ENCODE data around the gene MATN3. TPM values are rescaled to one million over a fixed set of nuclear protein-coding genes. Genes with fewer than 3 reads are reported as not detected.

MATN3 gene
- total RNA-seq, 6 experiments from 2014 or later, result not detected

- Histone ChIP-seq H3K9me3 (no peaks in the 10 kb centered on the region), H3K36me3 (no peaks in the 10 kb centered on the region), H3K4me1 (peaks cover 0 to 5% (median 0%) of the 10 kb centered on the region in 4 donors), H3K27me3 (peaks cover 0 to 8% of the 10 kb centered on the region in 2 donors), H3K27ac (no peak overlapping the region), H3K4me3 (peak overlapping the region in 2 of 3 donors; percentile 41 to 51)
- 52% methylated on average over 4 of the region's 4 CpGs for WGBS (ENCODE audit: insufficient coverage, low coverage, low lambda C conversion rate, missing lambda C conversion rate)
- ATAC-seq (no peak), DNase-seq (no peak)
- TF ChIP-seq POLR2A (IDR thresholded peaks at IDR 0.05), result no peak
- no peak for TF ChIP-seq CTCF (IDR thresholded peaks at IDR 0.05)
- intact Hi-C loops (cut with DNase I), result loop anchor here in 1 of 2 donors (5.0 kb wide), 1 partner anchor 85 kb away; no protein-coding TSS in a partner anchor
Observed at GRCh38 chr2:20012032-20012281, 511 bp downstream of the MATN3 start.

GRCh38 chr2:20011276-20012031, 1.0 kb downstream of the MATN3 start:
- DNase-seq, result no peak
- H3K9me3 ChIP-seq, result no peaks in the 10 kb centered on the region
- H3K4me3 ChIP-seq, result no peak overlapping the region
- H3K4me1 ChIP-seq, result peaks cover 0 to 5% (median 0%) of the 10 kb centered on the region in 4 donors
- 83% methylated on average over 9 of the region's 14 CpGs for WGBS (ENCODE audit: insufficient coverage, low coverage, low lambda C conversion rate, missing lambda C conversion rate)
- peaks cover 0 to 8% of the 10 kb centered on the region in 2 donors for H3K27me3 ChIP-seq
- no peak for ATAC-seq
- TF ChIP-seq POLR2A (IDR thresholded peaks at IDR 0.05) (no peak), CTCF (IDR thresholded peaks at IDR 0.05) (no peak)
- H3K27ac ChIP-seq, result no peak overlapping the region
- H3K36me3 ChIP-seq, result no peaks in the 10 kb centered on the region
- intact Hi-C loops (cut with DNase I), result loop anchor here in 1 of 2 donors (5.0 kb wide), 1 partner anchor 86 kb away; no protein-coding TSS in a partner anchor

GRCh38 chr2:20008703-20009102, 3.8 kb downstream of the MATN3 start:
- H3K9me3 ChIP-seq, result no peaks in the 10 kb centered on the region
- WGBS (ENCODE audit: insufficient coverage, low coverage, low lambda C conversion rate, missing lambda C conversion rate), result 75% methylated on average over 5 of the region's 5 CpGs
- H3K27ac ChIP-seq, result no peak overlapping the region
- TF ChIP-seq POLR2A (IDR thresholded peaks at IDR 0.05) (no peak), CTCF (IDR thresholded peaks at IDR 0.05) (no peak)
- H3K4me3 ChIP-seq, result no peak overlapping the region
- DNase-seq (no peak), ATAC-seq (no peak)
- H3K27me3 ChIP-seq, result peaks cover 0 to 8% of the 10 kb centered on the region in 2 donors
- H3K36me3 ChIP-seq, result no peaks in the 10 kb centered on the region
- peaks cover 0 to 5% (median 0%) of the 10 kb centered on the region in 4 donors for H3K4me1 ChIP-seq
- intact Hi-C loops (cut with DNase I), result no loop called here

GRCh38 chr2:20005891-20006470, 6.5 kb downstream of the MATN3 start:
- H3K27ac ChIP-seq, result no peak overlapping the region
- WGBS (ENCODE audit: insufficient coverage, low coverage, low lambda C conversion rate, missing lambda C conversion rate), result 85% methylated on average over 12 of the region's 17 CpGs
- DNase-seq (no peak), ATAC-seq (no peak)
- intact Hi-C loops (cut with DNase I), result no loop called here
- H3K9me3 ChIP-seq, result no peaks in the 10 kb centered on the region
- H3K27me3 ChIP-seq, result no peaks in the 10 kb centered on the region
- H3K4me1 ChIP-seq, result no peaks in the 10 kb centered on the region
- no peaks in the 10 kb centered on the region for H3K36me3 ChIP-seq
- H3K4me3 ChIP-seq, result no peak overlapping the region
- TF ChIP-seq POLR2A (IDR thresholded peaks at IDR 0.05), result no peak

GRCh38 chr2:20005067-20005627, 7.3 kb downstream of the MATN3 start:
- ATAC-seq, result no peak
- WGBS (ENCODE audit: insufficient coverage, low coverage, low lambda C conversion rate, missing lambda C conversion rate), result 86% methylated on average over 10 of the region's 10 CpGs
- no peak for DNase-seq

More at GRCh38 chr2:20005067-20005627, 7.3 kb downstream of the MATN3 start:
- H3K27ac ChIP-seq, result no peak overlapping the region
- H3K4me3 ChIP-seq, result no peak overlapping the region
- no peaks in the 10 kb centered on the region for H3K9me3 ChIP-seq
- intact Hi-C loops (cut with DNase I), result no loop called here
- H3K27me3 ChIP-seq, result no peaks in the 10 kb centered on the region
- no peaks in the 10 kb centered on the region for H3K4me1 ChIP-seq
- H3K36me3 ChIP-seq, result no peaks in the 10 kb centered on the region
- TF ChIP-seq CTCF (IDR thresholded peaks at IDR 0.05), result no peak
- no peak for TF ChIP-seq POLR2A (IDR thresholded peaks at IDR 0.05)
